GM18508 (cell line): Measurements from ENCODE around the gene FOXK1.
"Not testable (repeated sequence)": the region's sequence is repeated elsewhere in the genome, so short reads cannot be mapped to it uniquely, and the experiment has no call there.

ENCODE experiments used
- ATAC-seq: cut with Tn5 transposase; IDR thresholded peaks from one replicate; pipeline ENCODE4 v1.9.1; 2021; ENCODE audit warnings: moderate number of reproducible peaks; ENCODE audit not compliant: insufficient read depth, unreplicated experiment

FOXK1 gene

GRCh38 chr7:4781366-4782069 lies 99.4 kb downstream of the FOXK1 start:
- no peak for ATAC-seq

- ATAC-seq: no peak
Observed at GRCh38 chr7:4782333-4783291, 100.5 kb downstream of the FOXK1 start.

GRCh38 chr7:4783292-4783652 lies 101.2 kb downstream of the FOXK1 start:
- ATAC-seq: no peak

GRCh38 chr7:4783762-4784351 lies 101.8 kb downstream of the FOXK1 start:
- no peak for ATAC-seq

- no peak for ATAC-seq
Observed at GRCh38 chr7:4784799-4785198, 102.7 kb downstream of the FOXK1 start.

- no peak for ATAC-seq
Observed at GRCh38 chr7:4785371-4785770, 103.3 kb downstream of the FOXK1 start.

- no peak for ATAC-seq
Observed at GRCh38 chr7:4786015-4786414, 103.9 kb downstream of the FOXK1 start.

- no peak for ATAC-seq
Observed at GRCh38 chr7:4787541-4787940, 105.4 kb downstream of the FOXK1 start.

GRCh38 chr7:4787947-4788626 lies 106.0 kb downstream of the FOXK1 start:
- no peak for ATAC-seq

- no peak for ATAC-seq
Observed at GRCh38 chr7:4788627-4789189, 106.6 kb downstream of the FOXK1 start.

GRCh38 chr7:4789194-4790077 lies 107.3 kb downstream of the FOXK1 start:
- no peak for ATAC-seq

GRCh38 chr7:4790078-4790465 lies 108.0 kb downstream of the FOXK1 start:
- ATAC-seq: no peak

- no peak for ATAC-seq
Observed at GRCh38 chr7:4790516-4790991, 108.5 kb downstream of the FOXK1 start.

GRCh38 chr7:4791101-4791737 lies 109.1 kb downstream of the FOXK1 start:
- ATAC-seq: no peak

GRCh38 chr7:4791738-4792536 lies 109.8 kb downstream of the FOXK1 start:
- no peak for ATAC-seq

- no peak for ATAC-seq
Observed at GRCh38 chr7:4792537-4793126, 110.5 kb downstream of the FOXK1 start.

GRCh38 chr7:4793385-4793993 lies 111.4 kb downstream of the FOXK1 start:
- not testable (repeated sequence) for ATAC-seq
